Upper lobe of left lung (tissue), 6 donors: ENCODE measurements around the gene AGBL1. TPM values are rescaled to one million over a fixed set of nuclear protein-coding genes. Genes with fewer than 3 reads are reported as not detected.

ENCODE experiments used
- ATAC-seq, 2 donors: fragments of 200-7000 bp; cut with Tn5 transposase; one replicate each; pipeline ENCODE4 v1.9.1; 2022; ENCODE audit warnings: mild to moderate bottlenecking in 2 of 2, moderate library complexity in 2 of 2; ENCODE audit not compliant: low FRiP score in 2 of 2
- DNase-seq, 2 donors: peaks; one replicate each; pipeline ENCODE4 v3.0.0-alpha.2; 2019 to 2020
- H3K27ac ChIP-seq, 4 donors: fragments of 200-600 bp; sonication (generic); one replicate each; pipeline ENCODE4 v1.5.1; 2016 to 2019
- H3K27me3 ChIP-seq, 4 donors: fragments of 200-600 bp; sonication (generic); one replicate each; pipeline ENCODE4 v1.5.1; 2017 to 2019
- H3K36me3 ChIP-seq, 4 donors: fragments of 200-600 bp; sonication (generic); one replicate each; pipeline ENCODE4 v1.5.1; 2016 to 2019
- H3K4me1 ChIP-seq, 4 donors: fragments of 200-600 bp; sonication (generic); one replicate each; pipeline ENCODE4 v1.5.1; 2018 to 2019
- H3K4me3 ChIP-seq, 4 donors: fragments of 200-600 bp; sonication (generic); one replicate each; pipeline ENCODE4 v1.5.1; 2017 to 2019; ENCODE audit warnings: mild to moderate bottlenecking in 2 of 4, moderate library complexity in 1 of 4
- H3K9me3 ChIP-seq, 4 donors: fragments of 200-600 bp; sonication (generic); one replicate each; pipeline ENCODE4 v1.5.1; 2018 to 2019
- CTCF ChIP-seq, 6 experiments: fragments of 450-650 bp in 4 of 6; fragments of 200-600 bp in 2 of 6; sonication (generic) in 2 of 6; IDR thresholded peaks; one replicate each; pipeline ENCODE4 v1.5.1; 2016 to 2019; ENCODE audit warnings: antibody characterized with exemption in 6 of 6
- EP300 ChIP-seq, 4 donors: sonication (generic); formaldehyde crosslinking; IDR thresholded peaks; one replicate each; pipeline ENCODE4 v1.5.1; 2017; ENCODE audit warnings: antibody characterized with exemption in 4 of 4, control low read depth in 2 of 4
- POLR2A ChIP-seq, 4 donors: fragments of 450-650 bp; IDR thresholded peaks; one replicate each; pipeline ENCODE4 v1.5.1; 2016 to 2017; ENCODE audit warnings: antibody characterized with exemption in 4 of 4, mild to moderate bottlenecking in 2 of 4
- POLR2AphosphoS5 ChIP-seq, 2 donors: sonication (generic); formaldehyde crosslinking; IDR thresholded peaks; one replicate each; pipeline ENCODE4 v1.5.1; 2017; ENCODE audit warnings: antibody characterized with exemption in 2 of 2
- WGBS, 2 donors: methylation state at CpG; one replicate each; pipeline ENCODE4 v1.1.5; 2017 to 2018; 5-methylcytosine and 5-hydroxymethylcytosine counted together
- total RNA-seq, 6 donors: library from RNA; depleted of rRNA in 4 of 6; stranded (reverse); fragments of >200 nt in 4 of 6; gene quantifications; one replicate each; pipeline versions ENCODE4 v1.1.0 to v1.2.1, GENCODE V29; 2016 to 2021
- donor health status: DM: no; HTN: no; CAD: no; lungs with moderate emphysema.
- donor health status: DM: no; HTN: yes; CAD: no; lungs with severe emphysema.

The AGBL1 gene
- total RNA-seq, 6 donors from 2014 or later, result 3.1 to 23.0 (median 14.5) TPM

- no peak overlapping the region for H3K4me3 ChIP-seq
- no peaks in the 10 kb centered on the region for H3K27me3 ChIP-seq
- H3K36me3 ChIP-seq, result no peaks in the 10 kb centered on the region
- no peaks in the 10 kb centered on the region for H3K4me1 ChIP-seq
- no peak for TF ChIP-seq POLR2AphosphoS5 (IDR thresholded peaks at IDR 0.05)
- no peak for TF ChIP-seq EP300 (IDR thresholded peaks at IDR 0.05)
- TF ChIP-seq POLR2A (IDR thresholded peaks at IDR 0.05), result no peak
- no peak for TF ChIP-seq CTCF (IDR thresholded peaks at IDR 0.05)
- no peak for ATAC-seq
- H3K9me3 ChIP-seq, result no peaks in the 10 kb centered on the region
- DNase-seq, result no peak
- no peak overlapping the region for H3K27ac ChIP-seq
- 6 to 11% methylated on average over 1 of the region's 1 CpG for WGBS, 2 donors
Observed at GRCh38 chr15:86483936-86484335, 404.3 kb downstream of the AGBL1 start.

GRCh38 chr15:86488046-86488445, 408.4 kb downstream of the AGBL1 start:
- no peaks in the 10 kb centered on the region for H3K9me3 ChIP-seq
- ATAC-seq (no peak), DNase-seq (no peak)
- no peaks in the 10 kb centered on the region for H3K36me3 ChIP-seq
- 75 to 77% methylated on average over 3 of the region's 3 CpGs for WGBS, 2 donors
- H3K4me1 ChIP-seq, result no peaks in the 10 kb centered on the region
- no peak overlapping the region for H3K27ac ChIP-seq
- H3K27me3 ChIP-seq, result no peaks in the 10 kb centered on the region
- H3K4me3 ChIP-seq, result no peak overlapping the region
- TF ChIP-seq POLR2A (IDR thresholded peaks at IDR 0.05) (no peak), EP300 (IDR thresholded peaks at IDR 0.05) (no peak), POLR2AphosphoS5 (IDR thresholded peaks at IDR 0.05) (no peak), CTCF (IDR thresholded peaks at IDR 0.05) (no peak)

GRCh38 chr15:86489981-86490380, 410.3 kb downstream of the AGBL1 start:
- no peak for DNase-seq
- H3K4me3 ChIP-seq, result no peak overlapping the region
- no peaks in the 10 kb centered on the region for H3K27me3 ChIP-seq
- H3K27ac ChIP-seq, result no peak overlapping the region
- H3K4me1 ChIP-seq, result no peaks in the 10 kb centered on the region
- 54 to 70% methylated on average over 5 of the region's 5 CpGs for WGBS, 2 donors
- H3K9me3 ChIP-seq, result no peaks in the 10 kb centered on the region
- H3K36me3 ChIP-seq, result no peaks in the 10 kb centered on the region
- no peak for ATAC-seq
- TF ChIP-seq POLR2A (IDR thresholded peaks at IDR 0.05), result no peak

GRCh38 chr15:86491118-86491517, 411.4 kb downstream of the AGBL1 start:
- Histone ChIP-seq H3K27me3 (no peaks in the 10 kb centered on the region), H3K27ac (no peak overlapping the region), H3K36me3 (no peaks in the 10 kb centered on the region), H3K9me3 (no peaks in the 10 kb centered on the region), H3K4me1 (no peaks in the 10 kb centered on the region), H3K4me3 (no peak overlapping the region)
- ATAC-seq, result no peak
- DNase-seq, result no peak
- WGBS, 2 donors, result 87 to 90% methylated on average over 2 of the region's 2 CpGs
- TF ChIP-seq CTCF (IDR thresholded peaks at IDR 0.05) (no peak), POLR2AphosphoS5 (IDR thresholded peaks at IDR 0.05) (no peak), POLR2A (IDR thresholded peaks at IDR 0.05) (no peak), EP300 (IDR thresholded peaks at IDR 0.05) (no peak)

- H3K27ac ChIP-seq, result no peak overlapping the region
- no peak overlapping the region for H3K4me3 ChIP-seq
- DNase-seq, result no peak
- TF ChIP-seq CTCF (IDR thresholded peaks at IDR 0.05) (no peak), POLR2AphosphoS5 (IDR thresholded peaks at IDR 0.05) (no peak), EP300 (IDR thresholded peaks at IDR 0.05) (no peak), POLR2A (IDR thresholded peaks at IDR 0.05) (no peak)
- H3K9me3 ChIP-seq, result no peaks in the 10 kb centered on the region
- no peaks in the 10 kb centered on the region for H3K27me3 ChIP-seq
- no peaks in the 10 kb centered on the region for H3K4me1 ChIP-seq
- 60 to 62% methylated on average over 3 of the region's 3 CpGs for WGBS, 2 donors
- ATAC-seq, result no peak
- no peaks in the 10 kb centered on the region for H3K36me3 ChIP-seq
Observed at GRCh38 chr15:86493884-86494283, 414.2 kb downstream of the AGBL1 start.
